ENCODE results near the gene SESN1.
A peak's percentile ranks its signal among the peaks of the same experiment; 100 is the strongest.
"Not testable (repeated sequence)": the region's sequence is repeated elsewhere in the genome, so short reads cannot be mapped to it uniquely, and the experiment has no call there.

SESN1 gene

DNA sequence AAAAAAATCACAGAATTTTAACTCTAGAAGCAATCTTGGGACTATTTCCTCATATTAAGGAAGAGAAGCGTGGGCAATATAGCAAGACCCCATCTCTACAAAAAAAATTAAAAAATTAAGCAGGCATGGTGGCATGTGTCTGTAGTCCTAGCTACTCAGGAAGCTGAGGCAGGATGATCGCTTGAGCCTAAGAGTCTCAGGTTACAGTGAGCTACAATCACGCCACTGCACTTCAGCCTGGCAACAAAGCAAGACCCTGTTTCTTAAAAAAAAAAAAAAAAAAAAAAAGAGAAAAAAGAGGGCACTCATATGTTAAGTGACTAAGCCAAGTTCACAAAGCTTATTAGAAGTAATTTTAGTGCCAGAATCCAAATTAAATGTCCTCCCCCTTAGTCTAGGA lies 100.8 kb downstream of the SESN1 start:
- no peak for DNase-seq

- no peak for DNase-seq
These were observed 104.9 kb downstream of the SESN1 start for GRCh38 chr6:108989700-108990099.

GRCh38 chr6:108988765-108989164 lies 105.9 kb downstream of the SESN1 start:
- DNase-seq: no peak

- DNase-seq: no peak
These were observed 106.3 kb downstream of the SESN1 start for GRCh38 chr6:108988296-108988695.

DNA sequence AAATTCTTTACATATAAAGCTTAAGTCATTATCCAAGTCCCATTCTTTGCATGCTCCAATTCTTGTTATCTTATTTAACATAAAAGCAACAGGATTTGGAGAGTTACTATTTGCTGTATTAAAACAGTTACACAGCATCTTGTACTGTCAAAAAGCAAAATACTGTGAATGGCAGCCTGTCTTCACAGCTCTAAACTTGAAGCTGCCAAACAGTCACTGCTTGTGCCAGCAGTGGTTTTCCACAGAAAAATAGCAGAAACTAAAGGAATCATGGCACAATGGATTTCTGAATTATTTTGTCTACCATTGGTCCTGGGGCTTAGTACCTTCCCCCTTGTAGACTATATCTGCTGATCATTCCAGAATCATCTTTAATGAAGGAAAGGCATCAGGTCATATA lies 107.5 kb downstream of the SESN1 start:
- DNase-seq: no peak

- no peak for DNase-seq
These were observed 109.3 kb downstream of the SESN1 start for GRCh38 chr6:108985301-108985700.

DNA sequence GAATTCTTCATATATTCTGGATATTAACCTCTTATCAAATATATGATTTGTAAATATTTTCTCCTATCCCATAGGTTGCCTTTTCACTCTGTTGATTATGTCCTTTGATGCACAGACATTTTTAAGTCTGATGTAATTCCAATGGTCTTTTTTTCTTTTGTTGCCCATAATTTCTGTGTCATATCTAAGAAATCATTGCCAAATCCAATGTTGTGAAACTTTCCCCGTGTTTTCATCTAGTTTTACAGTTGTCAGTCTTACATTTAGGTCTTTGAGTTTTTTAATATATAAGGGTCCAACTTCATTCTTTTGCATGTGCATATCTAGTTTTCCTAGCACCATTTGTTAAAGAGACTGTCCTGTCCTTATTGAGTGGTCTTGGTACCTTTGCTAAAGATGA lies 111.5 kb downstream of the SESN1 start:
- DNase-seq: no peak

DNA sequence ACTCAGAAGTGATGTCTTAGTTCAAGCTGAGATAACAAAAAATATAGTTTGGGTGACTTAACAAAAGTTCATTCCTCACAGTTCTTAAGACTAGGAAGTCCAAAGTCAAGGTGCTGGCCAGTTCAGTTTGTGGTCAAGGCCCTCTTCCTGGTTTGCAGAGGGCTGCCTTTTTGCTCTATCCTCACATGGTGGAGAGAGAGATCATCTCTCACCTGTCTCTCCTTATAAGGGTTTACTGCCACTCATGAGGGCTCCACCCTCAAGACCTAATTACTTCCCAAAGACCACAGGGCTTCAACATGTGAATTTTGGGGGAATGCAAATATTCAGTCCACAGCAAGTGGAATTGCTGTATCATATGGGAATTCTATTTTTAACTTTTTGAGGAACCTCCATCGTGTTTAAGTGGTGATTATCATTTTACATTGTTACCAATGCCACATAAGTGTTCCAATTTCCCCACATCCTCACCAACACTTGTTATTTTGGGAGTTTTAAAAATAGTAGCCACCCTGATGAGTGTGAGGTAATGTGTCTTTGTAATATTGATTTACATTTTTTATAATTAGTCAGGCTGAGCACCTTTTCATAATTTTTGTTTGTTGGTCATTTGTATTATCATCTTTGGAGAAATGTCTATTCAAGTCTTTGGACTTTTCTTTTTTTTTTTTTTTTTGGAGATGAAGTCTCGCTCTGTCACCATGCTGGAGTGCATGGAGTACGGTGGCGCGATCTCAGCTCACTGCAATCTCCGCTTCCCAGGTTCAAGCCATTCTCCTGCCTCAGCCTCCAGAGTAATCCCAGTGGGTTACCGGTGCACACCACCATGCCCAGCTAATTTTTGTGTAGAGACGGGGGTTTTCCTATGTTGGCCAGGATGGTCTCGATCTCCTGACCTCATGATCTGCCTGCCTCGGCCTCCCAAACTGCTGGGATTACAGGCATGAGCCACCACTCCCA lies 112.2 kb downstream of the SESN1 start:
- DNase-seq: no peak

GRCh38 chr6:108978638-108979037 lies 116.0 kb downstream of the SESN1 start:
- not testable (repeated sequence) for DNase-seq

GRCh38 chr6:108974201-108974600 lies 120.4 kb downstream of the SESN1 start:
- DNase-seq: no peak

- no peak for DNase-seq
These were observed 124.9 kb downstream of the SESN1 start for GRCh38 chr6:108969776-108970175.

- DNase-seq: no peak
These were observed 126.0 kb downstream of the SESN1 start for GRCh38 chr6:108968325-108969316.

GRCh38 chr6:108966855-108967755 lies 127.5 kb downstream of the SESN1 start:
- DNase-seq: peak; percentile 27

GRCh38 chr6:108966251-108966650 lies 128.4 kb downstream of the SESN1 start:
- DNase-seq: no peak

DNA sequence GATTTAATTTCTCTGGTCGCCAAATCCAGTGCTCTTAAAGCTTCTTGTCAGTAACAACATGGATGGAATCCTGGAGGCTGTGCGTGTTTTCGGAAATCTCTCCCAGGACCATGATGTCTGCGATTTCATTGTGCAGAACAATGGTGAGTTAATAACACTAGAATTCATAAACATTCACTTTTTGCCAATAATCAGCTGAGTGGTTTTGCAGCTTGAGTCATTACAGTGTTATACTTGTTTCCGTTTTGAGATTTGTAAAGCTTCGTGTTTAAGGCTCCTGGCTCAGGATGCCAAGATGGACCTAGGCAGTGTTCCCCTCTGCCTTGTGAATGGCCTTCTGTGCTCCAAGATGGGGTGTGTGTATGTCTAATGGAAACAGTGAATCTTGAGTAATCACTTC lies 132.7 kb downstream of the SESN1 start:
- DNase-seq: no peak

DNA sequence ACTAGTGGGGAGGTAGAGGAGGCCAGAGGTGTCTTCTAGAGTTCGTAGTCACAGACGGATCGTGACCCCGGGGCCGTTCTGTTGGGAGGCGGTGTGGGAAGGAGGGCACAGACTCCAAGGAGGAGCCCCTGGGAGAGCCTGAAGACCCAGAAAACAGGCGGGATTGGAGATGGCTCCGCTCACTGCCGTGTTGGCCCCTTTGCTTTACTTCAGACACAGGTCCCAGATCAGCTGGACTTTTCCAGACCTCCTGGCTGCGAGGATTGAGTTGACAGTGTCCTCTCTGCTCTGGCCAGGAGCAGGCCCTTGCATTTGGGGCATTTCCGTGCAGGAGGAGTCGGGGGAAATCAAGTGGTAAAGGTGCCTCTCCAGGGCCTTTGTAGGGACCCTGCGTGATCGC lies 133.6 kb downstream of the SESN1 start:
- no peak for DNase-seq

DNA sequence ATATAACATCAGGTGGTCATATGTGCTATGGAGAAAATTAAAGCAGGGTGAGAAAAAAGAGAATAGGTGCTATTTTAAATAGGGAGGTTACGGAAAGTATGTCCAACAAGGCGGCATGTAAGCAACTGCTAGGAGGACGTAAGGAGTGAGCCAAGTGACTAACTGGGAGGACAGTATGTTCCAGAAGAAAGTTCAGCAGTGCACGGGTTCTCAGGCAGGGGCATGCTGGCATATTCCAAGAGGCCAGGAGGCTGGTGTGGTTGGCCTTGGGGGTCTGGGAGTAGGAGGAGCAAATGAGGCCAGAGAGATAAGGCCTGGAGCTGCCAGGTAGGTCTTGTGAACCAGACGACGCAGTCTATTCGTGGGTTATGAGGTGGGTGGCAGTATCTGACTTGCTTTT lies 134.0 kb downstream of the SESN1 start:
- DNase-seq: no peak

DNA sequence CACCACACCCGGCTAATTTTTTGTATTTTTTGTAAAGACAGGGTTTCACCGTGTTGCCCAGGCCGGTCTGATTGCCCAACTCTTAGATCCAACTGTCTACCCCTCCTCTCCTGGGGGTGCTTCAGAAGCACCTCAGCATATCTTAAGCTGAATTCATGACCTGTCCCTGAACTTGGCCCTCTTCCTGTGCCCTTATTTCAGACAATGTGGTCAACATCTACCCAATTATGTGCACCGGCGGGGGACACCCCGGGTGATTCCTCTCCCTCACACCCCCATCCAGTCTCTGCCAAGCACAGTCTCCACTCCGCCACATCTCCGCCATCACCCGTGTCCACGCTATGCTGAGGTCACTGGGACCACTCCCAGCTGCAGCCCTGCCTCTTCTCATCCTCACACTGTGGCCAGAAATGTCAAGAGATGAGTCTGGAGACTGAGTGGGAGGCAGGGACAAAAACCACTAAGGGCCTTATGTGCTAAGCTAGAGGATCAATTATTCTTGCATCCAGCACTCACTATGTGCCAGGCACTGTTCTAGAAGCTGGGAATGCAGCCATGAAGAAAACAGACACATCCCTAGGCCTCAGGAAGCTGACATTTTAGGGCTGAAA lies 134.6 kb downstream of the SESN1 start:
- DNase-seq: no peak

GRCh38 chr6:108958900-108959770 lies 135.5 kb downstream of the SESN1 start:
- no peak for DNase-seq

- no peak for DNase-seq
These were observed 137.4 kb downstream of the SESN1 start for GRCh38 chr6:108957221-108957620.
